ENCODE data around the gene HBEGF.

Gene HBEGF

GRCh38 chr5:140301136-140301535 lies 45.3 kb downstream of the HBEGF start:
- DNase-seq: no peak

- DNase-seq: no peak
Measured at GRCh38 chr5:140299056-140299455, 47.3 kb downstream of the HBEGF start.

- DNase-seq: no peak
Measured at GRCh38 chr5:140298183-140298601, 48.2 kb downstream of the HBEGF start.

GRCh38 chr5:140297283-140297682 lies 49.1 kb downstream of the HBEGF start:
- no peak for DNase-seq

GRCh38 chr5:140296289-140296688 lies 50.1 kb downstream of the HBEGF start:
- no peak for DNase-seq

- peak; percentile 12 to 41 for DNase-seq
Measured at GRCh38 chr5:140295414-140295813, 51.0 kb downstream of the HBEGF start.

- DNase-seq: no peak
Measured at GRCh38 chr5:140294753-140295152, 51.6 kb downstream of the HBEGF start.

- no peak for DNase-seq
Measured at GRCh38 chr5:140293849-140294100, 52.6 kb downstream of the HBEGF start.

- DNase-seq: no peak
Measured at GRCh38 chr5:140293091-140293848, 53.1 kb downstream of the HBEGF start.

- no peak for DNase-seq
Measured at GRCh38 chr5:140292212-140293036, 54.0 kb downstream of the HBEGF start.

GRCh38 chr5:140287801-140288521 lies 58.4 kb downstream of the HBEGF start:
- no peak for DNase-seq

GRCh38 chr5:140286424-140286823 lies 60.0 kb downstream of the HBEGF start:
- DNase-seq: no peak

GRCh38 chr5:140284013-140284412 lies 62.4 kb downstream of the HBEGF start:
- DNase-seq: no peak
